ENCODE measurements around the gene FHIT.

FHIT gene

DNA sequence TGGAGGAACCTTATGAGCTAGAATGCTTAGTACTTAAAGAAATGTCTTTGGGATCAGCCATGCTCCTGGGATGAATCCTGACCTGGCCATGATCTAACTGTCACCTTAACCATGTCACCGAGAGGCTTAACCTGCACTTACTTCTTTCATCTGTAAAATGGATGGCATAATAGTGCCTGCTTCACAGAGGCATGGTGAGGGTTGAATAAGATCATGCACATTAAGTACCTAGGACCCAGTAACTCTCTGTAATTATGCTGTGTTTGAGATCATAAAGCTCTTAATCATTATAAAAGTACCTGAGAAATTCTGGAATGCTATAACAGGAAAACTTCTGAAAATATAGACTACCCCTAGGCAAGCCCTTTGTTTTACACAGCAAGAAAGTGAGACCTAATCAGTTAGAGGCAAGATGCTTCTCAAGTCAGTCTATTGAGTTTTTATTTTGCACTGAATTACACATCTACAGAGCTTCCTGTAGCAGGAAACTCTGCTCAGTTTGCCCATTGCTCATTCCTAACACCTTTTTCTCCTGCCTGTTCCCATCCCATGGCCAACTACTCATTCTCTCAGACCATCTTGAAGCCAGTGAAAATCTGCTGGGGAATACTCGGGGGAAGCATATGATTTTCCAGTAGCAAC, 1185.9 kb downstream of the FHIT start:
- TF ChIP-seq, protein P1, sequence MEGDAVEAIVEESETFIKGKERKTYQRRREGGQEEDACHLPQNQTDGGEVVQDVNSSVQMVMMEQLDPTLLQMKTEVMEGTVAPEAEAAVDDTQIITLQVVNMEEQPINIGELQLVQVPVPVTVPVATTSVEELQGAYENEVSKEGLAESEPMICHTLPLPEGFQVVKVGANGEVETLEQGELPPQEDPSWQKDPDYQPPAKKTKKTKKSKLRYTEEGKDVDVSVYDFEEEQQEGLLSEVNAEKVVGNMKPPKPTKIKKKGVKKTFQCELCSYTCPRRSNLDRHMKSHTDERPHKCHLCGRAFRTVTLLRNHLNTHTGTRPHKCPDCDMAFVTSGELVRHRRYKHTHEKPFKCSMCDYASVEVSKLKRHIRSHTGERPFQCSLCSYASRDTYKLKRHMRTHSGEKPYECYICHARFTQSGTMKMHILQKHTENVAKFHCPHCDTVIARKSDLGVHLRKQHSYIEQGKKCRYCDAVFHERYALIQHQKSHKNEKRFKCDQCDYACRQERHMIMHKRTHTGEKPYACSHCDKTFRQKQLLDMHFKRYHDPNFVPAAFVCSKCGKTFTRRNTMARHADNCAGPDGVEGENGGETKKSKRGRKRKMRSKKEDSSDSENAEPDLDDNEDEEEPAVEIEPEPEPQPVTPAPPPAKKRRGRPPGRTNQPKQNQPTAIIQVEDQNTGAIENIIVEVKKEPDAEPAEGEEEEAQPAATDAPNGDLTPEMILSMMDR (IDR thresholded peaks at IDR 0.05; ENCODE audit: low read depth, low read length): no peak
- H3K4me3 ChIP-seq (ENCODE audit: low read depth, low read length): no peak overlapping the region

DNA sequence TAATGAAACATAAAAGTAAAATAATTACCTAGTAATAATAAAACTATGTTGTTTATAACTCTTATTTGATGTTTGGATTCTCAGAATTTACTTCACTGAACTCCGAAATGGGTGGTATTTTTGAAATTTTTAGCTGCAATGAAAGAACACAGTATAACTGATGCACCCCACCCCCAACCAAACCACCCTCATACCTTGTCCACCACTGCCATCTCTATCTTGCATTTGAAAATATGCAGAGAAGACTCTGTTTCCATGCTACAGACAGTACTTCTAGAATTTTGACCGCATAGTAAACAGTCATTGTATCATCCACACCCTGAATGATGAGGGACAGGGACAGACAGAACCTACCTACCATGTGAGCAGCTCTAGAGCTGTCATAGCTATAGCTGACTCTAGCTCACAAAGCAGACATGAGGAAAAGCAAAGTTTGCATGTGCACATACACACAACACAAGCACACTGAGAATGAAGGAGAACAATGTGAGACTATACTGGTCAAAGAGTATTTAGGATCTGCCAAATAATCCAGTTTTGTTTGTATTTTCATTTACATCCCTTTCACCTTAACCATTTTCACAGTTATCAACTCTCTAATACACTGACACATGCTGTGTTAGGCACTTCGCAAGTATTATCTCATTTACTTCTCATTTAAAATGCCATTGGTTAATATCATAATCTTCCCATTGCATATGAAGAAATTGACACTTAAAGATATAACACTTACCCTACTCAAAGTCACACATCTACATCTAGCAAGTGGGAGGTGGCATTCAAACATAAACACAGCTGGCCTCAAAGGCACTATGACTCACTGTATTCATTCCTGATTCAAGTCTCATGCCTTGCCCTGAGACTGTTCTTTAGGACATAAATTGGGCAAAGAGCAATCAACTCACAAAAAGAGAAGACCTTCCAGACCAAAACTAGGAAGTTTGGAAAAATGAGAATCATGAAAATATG, 1186.8 kb downstream of the FHIT start:
- no peak overlapping the region for H3K4me3 ChIP-seq (ENCODE audit: low read depth, low read length)
- TF ChIP-seq, protein P1 (IDR thresholded peaks at IDR 0.05; ENCODE audit: low read depth, low read length): no peak

DNA sequence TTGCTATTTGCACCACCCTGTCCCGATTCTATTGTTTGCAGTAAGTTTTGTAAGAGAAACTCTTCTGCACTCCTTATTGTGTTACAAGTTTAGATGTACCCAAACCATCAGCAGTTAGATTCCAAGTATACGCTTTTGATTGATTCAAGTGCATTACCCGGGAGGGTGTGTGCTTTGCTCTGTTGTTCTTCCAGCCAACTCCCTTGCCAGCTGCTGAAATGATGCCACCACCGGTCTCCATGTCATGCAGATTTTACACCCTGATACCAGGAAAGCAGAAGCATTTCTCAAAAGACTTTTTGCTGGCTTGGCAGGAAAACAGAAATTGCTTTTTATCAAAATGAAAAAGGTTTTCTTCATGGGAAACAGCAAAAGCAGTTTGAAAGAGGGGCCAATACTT, 1194.8 kb downstream of the FHIT start:
- TF ChIP-seq, protein P1 (IDR thresholded peaks at IDR 0.05; ENCODE audit: low read depth, low read length): no peak
- no peak overlapping the region for H3K4me3 ChIP-seq (ENCODE audit: low read depth, low read length)

DNA sequence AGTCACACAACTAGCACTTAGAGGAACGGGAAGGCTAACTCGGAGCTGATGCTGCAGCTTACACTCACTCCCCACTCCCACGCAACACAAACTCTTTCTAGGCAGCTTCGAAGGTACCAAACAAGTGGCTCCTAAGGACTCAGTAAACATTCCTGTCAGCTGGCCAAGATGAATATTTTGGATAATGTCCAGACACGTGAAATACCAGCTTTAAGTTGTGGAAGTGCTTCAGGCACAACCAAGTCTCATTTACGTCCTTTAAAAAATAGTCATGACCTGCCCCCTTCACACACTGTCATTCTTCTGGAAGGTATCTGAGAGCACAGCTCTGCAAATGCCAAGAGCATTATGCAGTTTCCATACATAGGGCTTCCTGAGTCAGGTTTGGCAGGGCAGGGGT, 1195.5 kb downstream of the FHIT start:
- no peak overlapping the region for H3K4me3 ChIP-seq (ENCODE audit: low read depth, low read length)
- TF ChIP-seq, protein P1 (IDR thresholded peaks at IDR 0.05; ENCODE audit: low read depth, low read length): no peak

DNA sequence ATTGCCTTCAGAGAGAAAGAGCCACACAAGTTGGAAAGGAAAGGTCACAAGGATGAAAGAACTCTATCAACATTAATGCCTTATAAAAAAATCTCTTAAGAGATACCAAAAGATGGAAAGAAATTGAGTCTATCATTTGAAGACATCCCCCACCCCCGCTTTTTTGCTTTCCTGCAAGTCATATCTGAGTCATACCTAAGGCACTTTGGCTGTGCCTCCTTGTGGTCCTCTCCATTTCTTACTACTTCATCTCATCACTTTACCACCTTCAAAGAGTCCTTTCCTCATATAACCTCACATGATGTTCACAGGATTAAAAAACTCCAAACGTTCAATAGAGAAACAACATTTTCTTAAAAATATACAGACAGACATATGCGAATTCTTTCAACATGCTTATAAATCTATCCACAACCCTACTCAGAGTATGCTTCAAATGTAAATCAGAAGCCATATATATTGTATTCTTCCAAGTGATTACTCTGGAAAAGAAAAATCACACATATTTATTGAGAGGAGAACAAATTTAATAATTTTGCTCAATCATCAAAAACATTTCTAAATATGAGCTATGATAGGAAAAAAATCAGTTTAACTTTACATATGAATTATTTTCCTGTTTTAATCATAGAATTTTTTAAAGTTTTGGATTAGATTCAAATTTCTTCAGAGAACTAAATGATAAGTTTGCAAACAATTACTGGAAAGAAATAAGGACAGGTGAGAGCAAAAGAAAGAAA, 1197.6 kb downstream of the FHIT start:
- H3K4me3 ChIP-seq (ENCODE audit: low read depth, low read length): no peak overlapping the region

DNA sequence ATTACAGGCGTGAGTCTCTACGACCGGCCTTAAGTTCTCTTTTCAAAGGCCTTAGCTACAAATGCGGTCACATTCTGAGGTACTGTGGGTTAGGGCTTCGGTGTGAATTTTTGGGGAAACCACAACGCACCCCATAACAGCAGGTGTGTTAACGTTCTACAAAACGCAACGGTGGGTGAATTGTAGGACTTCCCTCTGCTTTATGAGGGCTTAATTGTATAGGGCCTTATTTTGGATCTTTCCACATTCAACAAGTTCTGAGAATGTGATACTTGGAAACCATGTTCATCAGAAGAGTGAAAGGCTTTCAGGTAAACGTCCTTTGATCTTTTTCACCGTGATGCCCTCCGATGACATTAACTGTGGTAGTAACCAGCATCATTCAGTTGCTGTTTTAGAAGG, 1202.8 kb downstream of the FHIT start:
- no peak overlapping the region for H3K4me3 ChIP-seq (ENCODE audit: low read depth, low read length)
- TF ChIP-seq, protein P1 (IDR thresholded peaks at IDR 0.05; ENCODE audit: low read depth, low read length): no peak

More for the DNA sequence above, 1197.6 kb downstream of the FHIT start:
- TF ChIP-seq, protein P1 (IDR thresholded peaks at IDR 0.05; ENCODE audit: low read depth, low read length): no peak
